Esophagus squamous epithelium (tissue), 4 donors: ENCODE data around the gene PRRT3.

ENCODE experiments used
- POLR2A ChIP-seq, 4 donors: fragments of 450-650 bp; IDR thresholded peaks; one replicate each; pipeline ENCODE4 v1.6.1; 2017; ENCODE audit warnings: antibody characterized with exemption in 4 of 4, mild to moderate bottlenecking in 4 of 4, moderate library complexity in 3 of 4
- TF ChIP-seq, protein P1 (sequence below), 6 experiments: fragments of 450-650 bp in 4 of 6; fragments of 200-600 bp in 2 of 6; sonication (generic) in 2 of 6; IDR thresholded peaks; one replicate each; pipeline ENCODE4 v1.5.1; 2016 to 2019; ENCODE audit warnings: antibody characterized with exemption in 6 of 6, mild to moderate bottlenecking in 4 of 6, moderate library complexity in 4 of 6

DNA sequence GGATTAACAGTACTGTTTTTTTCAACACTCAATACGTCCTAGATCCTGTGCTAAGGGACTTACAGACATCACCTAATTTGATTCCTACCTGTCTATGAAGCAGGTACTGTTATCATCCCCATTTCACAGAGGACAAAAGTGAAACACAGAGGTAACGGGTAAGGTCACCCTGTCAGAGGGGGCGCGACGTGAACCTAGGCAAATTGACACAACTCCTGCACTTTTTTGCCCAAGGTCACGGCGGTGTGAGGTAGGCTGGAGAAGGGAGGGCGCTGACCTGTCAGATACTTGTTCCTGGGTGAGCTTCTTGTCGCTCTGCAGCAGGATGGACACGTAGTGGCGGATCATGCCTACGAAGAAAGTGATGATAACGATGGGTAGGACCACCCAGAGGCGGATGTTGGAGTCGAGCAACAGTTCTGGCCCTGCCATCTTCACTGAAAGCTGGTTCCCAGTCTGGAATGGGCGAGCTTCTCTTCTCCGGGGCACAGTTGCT, 34.1 kb upstream of the PRRT3 start:
- TF ChIP-seq, protein P1, sequence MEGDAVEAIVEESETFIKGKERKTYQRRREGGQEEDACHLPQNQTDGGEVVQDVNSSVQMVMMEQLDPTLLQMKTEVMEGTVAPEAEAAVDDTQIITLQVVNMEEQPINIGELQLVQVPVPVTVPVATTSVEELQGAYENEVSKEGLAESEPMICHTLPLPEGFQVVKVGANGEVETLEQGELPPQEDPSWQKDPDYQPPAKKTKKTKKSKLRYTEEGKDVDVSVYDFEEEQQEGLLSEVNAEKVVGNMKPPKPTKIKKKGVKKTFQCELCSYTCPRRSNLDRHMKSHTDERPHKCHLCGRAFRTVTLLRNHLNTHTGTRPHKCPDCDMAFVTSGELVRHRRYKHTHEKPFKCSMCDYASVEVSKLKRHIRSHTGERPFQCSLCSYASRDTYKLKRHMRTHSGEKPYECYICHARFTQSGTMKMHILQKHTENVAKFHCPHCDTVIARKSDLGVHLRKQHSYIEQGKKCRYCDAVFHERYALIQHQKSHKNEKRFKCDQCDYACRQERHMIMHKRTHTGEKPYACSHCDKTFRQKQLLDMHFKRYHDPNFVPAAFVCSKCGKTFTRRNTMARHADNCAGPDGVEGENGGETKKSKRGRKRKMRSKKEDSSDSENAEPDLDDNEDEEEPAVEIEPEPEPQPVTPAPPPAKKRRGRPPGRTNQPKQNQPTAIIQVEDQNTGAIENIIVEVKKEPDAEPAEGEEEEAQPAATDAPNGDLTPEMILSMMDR (IDR thresholded peaks at IDR 0.05) = no peak
- TF ChIP-seq POLR2A (IDR thresholded peaks at IDR 0.05) = no peak
